ENCODE results near the gene VPS52.
A peak's percentile ranks its signal among the peaks of the same experiment; 100 is the strongest.
"Not testable (repeated sequence)": the region's sequence is repeated elsewhere in the genome, so short reads cannot be mapped to it uniquely, and the experiment has no call there.

Gene VPS52

GRCh38 chr6:33301877-33302276 is 30.2 kb upstream of the VPS52 start:
- DNase-seq (ENCODE audit: low read depth, low spot score), result no peak

DNA sequence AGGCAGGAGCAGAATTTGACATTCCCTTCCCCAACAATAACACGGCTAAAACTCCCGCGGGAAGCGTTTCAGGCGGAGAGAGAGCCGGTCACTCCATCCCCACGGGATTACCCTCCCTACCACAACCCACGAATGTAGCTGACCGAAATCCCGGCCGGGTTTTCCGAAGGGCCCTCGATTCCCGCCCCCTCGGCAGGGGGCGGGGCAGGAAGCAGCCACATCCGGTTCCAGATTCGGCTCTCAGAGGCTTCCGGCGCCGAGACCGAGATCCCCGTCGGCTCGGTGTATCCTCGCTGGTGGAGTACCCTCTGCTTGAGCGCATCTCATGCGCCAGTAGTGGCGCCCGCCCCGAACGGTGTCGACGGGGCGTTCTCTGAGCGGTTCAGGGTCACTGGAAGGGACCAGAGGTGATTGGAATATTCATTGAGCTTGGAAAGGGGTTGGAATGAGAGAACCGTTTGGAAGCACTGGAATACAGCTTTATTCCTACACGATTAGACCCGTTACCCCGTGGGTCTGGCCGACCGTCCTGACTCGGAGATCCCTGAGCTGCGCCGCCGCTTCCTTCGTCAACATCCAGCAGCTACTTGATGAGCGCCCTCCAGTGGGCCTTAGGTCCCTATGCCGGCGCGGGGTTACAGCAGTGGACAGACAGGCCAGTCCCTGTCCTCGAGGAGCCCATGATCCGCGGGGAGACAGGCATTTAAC is 27.7 kb upstream of the VPS52 start:
- DNase-seq (ENCODE audit: low read depth, low spot score), result peak; percentile 86

GRCh38 chr6:33298773-33299236 is 27.1 kb upstream of the VPS52 start, which contains the start of gene RGL2:
Gene RGL2 (minus strand): TSS chr6:33298942. CDS start chr6:33298610, 332 bp downstream.
- no peak for DNase-seq (ENCODE audit: low read depth, low spot score)

DNA sequence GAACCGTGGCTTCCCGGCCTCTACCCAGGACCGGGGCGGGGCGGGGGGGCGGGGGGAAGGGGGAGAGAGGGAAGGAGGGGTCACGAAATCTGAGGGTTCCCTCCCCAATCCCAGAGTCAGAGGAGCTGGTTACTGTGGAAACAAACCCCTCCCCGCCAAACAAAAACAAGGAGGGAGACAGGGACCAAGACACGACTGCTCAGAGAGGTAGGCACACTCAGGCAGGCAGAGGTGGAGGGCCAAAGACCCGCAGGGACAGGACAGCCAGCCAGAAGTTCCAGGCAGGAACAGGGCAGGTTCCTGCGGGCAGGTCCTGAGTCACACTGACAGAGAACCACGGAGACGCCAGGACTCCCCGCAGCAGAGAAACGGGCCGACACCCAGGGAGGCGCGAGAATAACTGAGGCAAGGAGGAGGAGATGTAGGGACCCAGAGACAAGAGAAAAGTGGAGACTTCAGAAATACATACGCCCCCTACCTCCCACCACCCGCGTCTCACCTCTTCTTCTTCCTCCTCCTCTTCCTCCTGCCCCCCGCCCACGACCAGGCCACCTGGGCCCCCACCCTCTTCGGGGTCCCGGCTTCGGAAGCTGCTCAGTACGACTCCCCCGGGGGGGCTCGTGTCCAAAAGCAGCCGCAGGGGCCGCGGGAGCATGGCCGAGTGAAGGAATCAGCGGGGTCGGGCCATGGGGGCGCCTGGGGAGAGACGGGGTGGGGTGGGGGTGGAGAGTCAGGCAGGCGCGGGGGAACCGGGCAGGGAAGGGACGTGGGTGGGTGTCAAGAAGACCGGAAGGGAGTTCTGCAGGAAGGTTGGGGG is 26.5 kb upstream of the VPS52 start:
- DNase-seq (ENCODE audit: low read depth, low spot score), result peak; percentile 25

DNA sequence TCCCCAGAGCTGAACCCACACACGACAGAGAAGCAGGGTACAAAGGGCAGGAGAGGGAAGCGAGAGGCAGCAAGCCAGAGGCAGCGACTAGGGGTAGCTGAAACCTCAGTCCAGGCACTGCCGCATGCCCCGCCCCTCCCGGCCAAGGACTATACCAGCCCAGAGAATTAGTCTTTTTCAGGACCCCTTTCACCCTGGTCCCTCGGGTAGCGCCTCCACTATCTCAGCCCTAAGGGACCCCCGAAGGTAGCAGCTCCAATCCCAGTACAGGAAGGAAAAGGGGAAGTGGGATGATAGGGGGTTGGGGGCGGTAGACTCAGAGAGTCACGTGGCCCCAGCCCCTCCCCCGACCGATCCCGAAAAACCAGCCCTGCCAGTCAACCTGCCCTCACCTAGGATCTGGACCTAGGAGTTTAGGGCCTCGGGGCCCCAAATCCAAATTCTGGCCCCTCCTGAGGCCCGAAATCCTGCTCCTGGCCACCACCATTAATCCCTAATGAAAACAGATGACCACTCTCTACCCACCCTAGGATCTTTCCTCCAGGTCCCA is 25.8 kb upstream of the VPS52 start:
- no peak for DNase-seq (ENCODE audit: low read depth, low spot score)

- DNase-seq (ENCODE audit: low read depth, low spot score), result no peak
These were observed 25.2 kb upstream of the VPS52 start for GRCh38 chr6:33296797-33297405.

- no peak for DNase-seq (ENCODE audit: low read depth, low spot score)
These were observed 24.1 kb upstream of the VPS52 start for GRCh38 chr6:33295621-33296369.

GRCh38 chr6:33294086-33294823 is 22.6 kb upstream of the VPS52 start:
- DNase-seq (ENCODE audit: low read depth, low spot score), result no peak

DNA sequence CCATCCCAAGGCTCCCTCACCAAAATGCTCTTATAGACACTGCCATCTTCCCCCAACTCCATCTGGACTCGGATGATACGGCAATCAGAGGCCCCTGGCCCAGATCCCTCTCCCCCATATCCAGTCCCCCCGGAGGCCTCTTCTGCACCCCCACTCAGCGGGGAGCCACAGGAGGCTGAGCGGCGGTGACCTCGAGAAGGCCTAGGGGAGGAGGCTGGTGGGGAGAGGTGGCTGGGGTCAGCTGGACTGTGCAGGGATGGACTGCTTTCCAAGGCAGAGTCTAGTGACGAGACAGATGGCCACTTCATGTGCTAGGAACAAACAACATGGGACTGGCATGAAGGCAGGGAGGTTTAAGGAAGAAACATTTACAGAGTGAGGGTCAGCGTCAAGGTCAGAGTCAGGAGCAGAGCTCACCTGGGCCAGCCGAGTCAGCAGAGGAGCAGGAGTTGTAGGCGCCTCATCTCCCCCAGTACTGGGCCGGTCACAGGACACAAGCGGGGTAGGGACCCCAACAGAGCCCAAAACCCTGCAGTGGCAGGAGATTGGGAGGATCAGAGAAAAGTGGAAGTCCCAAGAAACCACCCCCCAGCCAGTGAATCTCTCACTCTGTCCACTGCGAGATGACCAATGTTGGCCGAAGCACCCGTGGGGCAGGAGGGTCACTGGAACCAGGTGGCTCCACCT is 21.5 kb upstream of the VPS52 start:
- DNase-seq (ENCODE audit: low read depth, low spot score), result no peak

DNA sequence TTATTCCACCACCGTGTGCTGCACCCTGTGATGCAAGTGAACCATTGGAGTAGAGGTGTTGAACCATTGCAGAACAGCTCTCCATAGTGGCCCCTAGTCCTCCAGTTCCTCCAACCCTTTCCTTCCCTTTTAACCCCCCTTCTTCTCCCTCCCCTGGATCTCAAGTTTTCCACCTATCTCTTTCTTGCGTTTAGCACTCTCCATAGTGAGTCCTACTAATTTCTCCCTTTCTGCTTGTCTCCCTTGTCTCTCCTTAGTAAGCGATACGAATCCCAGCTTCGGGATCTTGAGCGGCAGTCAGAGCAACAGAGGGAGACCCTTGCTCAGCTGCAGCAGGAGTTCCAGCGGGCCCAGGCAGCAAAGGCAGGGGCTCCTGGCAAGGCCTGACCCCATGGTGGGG is 18.8 kb upstream of the VPS52 start:
- DNase-seq (ENCODE audit: low read depth, low spot score), result no peak

- DNase-seq (ENCODE audit: low read depth, low spot score), result no peak
These were observed 18.2 kb upstream of the VPS52 start for GRCh38 chr6:33289784-33290315.

DNA sequence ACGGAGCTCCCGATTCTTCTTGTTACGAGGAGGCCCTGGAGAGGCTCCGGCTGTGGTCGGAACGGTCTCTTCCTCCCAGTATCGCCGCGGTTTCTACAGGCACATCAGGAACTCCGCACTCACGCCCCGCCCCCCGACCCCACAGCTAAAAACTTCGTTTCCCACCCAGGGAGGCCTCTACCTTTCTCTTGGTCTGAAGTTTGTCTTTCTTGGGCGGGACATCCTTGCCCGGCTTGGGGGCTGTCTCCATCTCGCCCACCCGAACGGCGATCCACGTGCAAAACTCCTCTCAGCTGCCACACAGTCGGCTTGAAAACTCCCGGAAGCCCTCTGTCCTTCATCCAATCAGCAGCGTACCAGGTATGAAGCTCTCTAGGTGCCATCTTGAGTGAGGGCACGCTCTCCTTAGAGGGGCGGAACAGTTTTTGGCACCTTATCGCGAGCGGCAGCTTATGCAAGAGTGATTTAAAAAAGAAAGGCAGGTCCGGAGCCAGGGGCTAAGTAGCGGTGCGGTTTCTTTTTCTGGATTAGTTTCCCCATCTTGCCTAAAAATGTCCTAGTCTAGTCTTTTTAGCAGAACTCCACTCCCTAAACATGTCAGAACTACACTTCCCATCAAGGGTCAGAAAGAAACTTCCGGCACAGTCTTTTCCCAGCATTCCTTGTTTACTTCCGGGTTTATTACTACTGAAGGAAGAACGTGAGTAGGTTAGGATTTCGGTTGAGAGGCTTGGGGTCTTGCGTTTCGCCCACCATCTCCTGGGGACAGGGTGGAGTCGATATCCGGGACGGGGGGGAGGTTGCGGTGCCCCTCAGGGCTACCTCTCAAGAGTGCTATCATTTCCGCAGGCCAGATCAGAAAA is 17.5 kb upstream of the VPS52 start, which contains the start of the genes PFDN6 and WDR46:
PFDN6 (plus strand) TSS at position 681 of the 863 bp plus-strand sequence. CDS start 256 bp downstream, outside the sequence.
WDR46 (minus strand) TSS at position 319 of the 863 bp plus-strand sequence; CDS start at position 250, 69 bp downstream.
- DNase-seq (ENCODE audit: low read depth, low spot score), result peak; percentile 73

DNA sequence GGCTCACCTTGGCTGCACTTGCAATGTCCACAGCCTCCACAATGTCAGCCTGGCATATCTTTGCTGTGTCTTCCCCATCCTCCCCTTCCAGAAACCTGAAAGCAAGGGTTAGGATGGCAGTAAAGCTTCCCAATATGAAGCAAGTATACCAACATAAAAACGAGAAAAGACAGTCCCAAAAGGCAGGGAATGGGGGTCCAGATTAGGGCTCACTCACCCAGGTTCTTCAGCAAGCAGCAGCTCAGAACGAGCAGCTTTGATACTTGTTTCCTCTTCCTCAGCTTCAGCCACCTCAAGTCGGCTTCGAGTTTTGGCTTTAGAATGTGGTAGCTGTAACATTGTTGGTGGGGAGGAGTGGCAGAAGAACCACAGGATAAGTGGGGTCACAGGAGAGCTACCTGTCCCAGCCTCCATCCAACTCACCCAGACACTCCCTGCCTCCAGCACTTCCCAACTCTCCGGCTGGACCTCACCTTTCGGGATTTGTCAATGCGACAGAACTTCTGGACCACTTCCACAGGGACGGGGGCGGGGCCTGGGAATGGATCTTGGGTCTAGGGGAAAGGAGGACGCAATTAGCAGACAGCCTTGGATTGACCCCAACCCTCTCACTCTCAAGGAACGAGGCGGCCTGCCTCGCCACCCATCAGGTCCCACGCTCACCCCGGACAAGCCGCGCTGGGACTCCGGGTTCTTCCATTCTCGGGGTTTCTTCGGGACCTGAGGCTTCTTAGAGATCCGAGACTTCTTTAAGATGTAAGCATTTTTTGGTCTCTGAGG is 16.7 kb upstream of the VPS52 start:
- no peak for DNase-seq (ENCODE audit: low read depth, low spot score)

GRCh38 chr6:33286946-33287914 is 15.6 kb upstream of the VPS52 start:
- DNase-seq (ENCODE audit: low read depth, low spot score), result no peak

DNA sequence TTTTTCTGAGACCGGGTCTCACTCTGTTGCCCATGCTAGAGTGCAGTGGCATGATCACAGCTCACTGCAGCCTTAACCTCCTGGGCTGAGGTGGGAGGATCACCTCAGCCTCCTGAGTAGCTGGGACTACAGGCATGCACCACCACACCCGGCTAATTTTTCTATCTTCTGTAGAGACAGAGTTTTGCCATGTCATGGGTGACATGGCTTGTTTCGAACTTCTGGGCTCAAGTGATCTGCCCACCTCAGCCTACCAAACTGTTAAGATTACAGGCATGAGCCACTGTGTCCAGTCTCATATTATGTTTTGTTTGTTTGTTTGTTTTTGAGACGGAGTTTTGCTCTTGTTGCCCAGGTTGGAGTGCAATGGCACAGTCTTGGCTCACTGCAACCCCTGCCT is 13.5 kb upstream of the VPS52 start:
- DNase-seq (ENCODE audit: low read depth, low spot score), result not testable (repeated sequence)

- DNase-seq (ENCODE audit: low read depth, low spot score), result no peak
These were observed 8.9 kb upstream of the VPS52 start for GRCh38 chr6:33280539-33280938.
